Trophoblast cell (in vitro differentiated cells and primary cell): ENCODE results near the gene TMEM154.

Experiments used
- DNase-seq, 2 donors: peaks; one replicate each; pipeline ENCODE4 v3.0.0-alpha.2; 2016
- H2AFZ ChIP-seq: 2 replicates; pipeline ENCODE4 v1.6.1; 2013; ENCODE audit warnings: low read length, moderate library complexity, mild to moderate bottlenecking; ENCODE audit not compliant: insufficient read depth, poor library complexity
- H2AK5ac ChIP-seq: 2 replicates; pipeline ENCODE4 v1.6.1; 2013; ENCODE audit warnings: mild to moderate bottlenecking, low read length
- H2BK120ac ChIP-seq: 2 replicates; pipeline ENCODE4 v1.6.1; 2013; ENCODE audit warnings: low read length, mild to moderate bottlenecking, moderate library complexity; ENCODE audit not compliant: insufficient read depth, poor library complexity
- H2BK12ac ChIP-seq: 2 replicates; pipeline ENCODE4 v1.6.1; 2013; ENCODE audit warnings: mild to moderate bottlenecking, low read length, moderate library complexity
- H2BK5ac ChIP-seq: 2 replicates; pipeline ENCODE4 v1.6.1; 2013; ENCODE audit warnings: low read length, low read depth, moderate library complexity, mild to moderate bottlenecking; ENCODE audit not compliant: poor library complexity
- H3K14ac ChIP-seq: 2 replicates; pipeline ENCODE4 v1.6.1; 2013; ENCODE audit warnings: mild to moderate bottlenecking, low read length
- H3K18ac ChIP-seq: 2 replicates; pipeline ENCODE4 v1.6.1; 2013; ENCODE audit warnings: mild to moderate bottlenecking, low read length
- H3K23ac ChIP-seq: 2 replicates; pipeline ENCODE4 v1.6.1; 2013; ENCODE audit warnings: low read length
- H3K27ac ChIP-seq: 2 replicates; pipeline ENCODE4 v1.5.1; 2013; ENCODE audit warnings: low read depth, mild to moderate bottlenecking, inconsistent platforms, low read length, moderate library complexity
- H3K27me3 ChIP-seq: 2 replicates; pipeline ENCODE4 v1.6.1; 2013; ENCODE audit warnings: inconsistent platforms, mild to moderate bottlenecking, low read length, moderate library complexity; ENCODE audit not compliant: insufficient read depth
- H3K36me3 ChIP-seq, 2 experiments: 1 replicate in 1 of 2; 2 replicates in 1 of 2; pipeline ENCODE4 v1.6.1; 2013; ENCODE audit warnings: low read length in 2 of 2, mild to moderate bottlenecking in 2 of 2, moderate library complexity in 1 of 2; ENCODE audit not compliant: insufficient read depth in 2 of 2, control insufficient read depth in 1 of 2
- H3K4ac ChIP-seq: 2 replicates; pipeline ENCODE4 v1.6.1; 2013; ENCODE audit warnings: low read depth, mild to moderate bottlenecking, low read length, moderate library complexity
- H3K4me1 ChIP-seq, 2 experiments: 1 replicate in 1 of 2; 2 replicates in 1 of 2; pipeline ENCODE4 v1.6.1; 2013; ENCODE audit warnings: low read length in 2 of 2, mild to moderate bottlenecking in 2 of 2, moderate library complexity in 1 of 2; ENCODE audit not compliant: insufficient read depth in 2 of 2, control insufficient read depth in 1 of 2
- H3K4me2 ChIP-seq: 2 replicates; pipeline ENCODE4 v1.6.1; 2013; ENCODE audit warnings: inconsistent platforms, mild to moderate bottlenecking, low read length, moderate library complexity
- H3K4me3 ChIP-seq: 2 replicates; pipeline ENCODE4 v1.5.1; 2013; ENCODE audit warnings: mild to moderate bottlenecking, low read depth, low read length, inconsistent platforms
- H3K79me1 ChIP-seq: one replicate; pipeline ENCODE4 v1.6.1; 2013; ENCODE audit warnings: low read length
- H3K79me2 ChIP-seq: 2 replicates; pipeline ENCODE4 v1.6.1; 2013; ENCODE audit warnings: low read length, mild to moderate bottlenecking; ENCODE audit not compliant: control insufficient read depth, insufficient read depth, poor library complexity
- H3K9ac ChIP-seq: 2 replicates; pipeline ENCODE4 v1.6.1; 2013; ENCODE audit warnings: mild to moderate bottlenecking, low read length
- H3K9me3 ChIP-seq: 2 replicates; pipeline ENCODE4 v1.6.1; 2013; ENCODE audit warnings: low read depth, mild to moderate bottlenecking, control low read depth, inconsistent platforms, low read length; ENCODE audit not compliant: insufficient read depth
- H4K12ac ChIP-seq: 2 replicates; pipeline ENCODE4 v1.6.1; 2013; ENCODE audit warnings: low read depth, mild to moderate bottlenecking, low read length, moderate library complexity
- H4K8ac ChIP-seq: 2 replicates; pipeline ENCODE4 v1.6.1; 2013; ENCODE audit warnings: low read depth, mild to moderate bottlenecking, low read length, moderate library complexity
- H4K91ac ChIP-seq: one replicate; pipeline ENCODE4 v1.6.1; 2013; ENCODE audit warnings: low read depth, mild to moderate bottlenecking, low read length, moderate library complexity
- WGBS: extraction: QIAGEN DNeasy Blood & Tissue Kit; methylation state at CpG from one replicate; pipeline ENCODE4 v1.1.7; 2013; ENCODE audit warnings: missing lambda C conversion rate; ENCODE audit not compliant: insufficient read length, insufficient coverage; ENCODE audit errors: extremely low coverage; 5-methylcytosine and 5-hydroxymethylcytosine counted together

The TMEM154 gene

GRCh38 chr4:152700151-152700550 lies 20.4 kb upstream of the TMEM154 start:
- no peak overlapping the region for H3K14ac ChIP-seq
- no peaks in the 10 kb centered on the region for H3K79me2 ChIP-seq
- H2BK5ac ChIP-seq = no peak overlapping the region
- DNase-seq = no peak
- H2BK120ac ChIP-seq = no peak overlapping the region
- no peak overlapping the region for H3K18ac ChIP-seq
- no peak overlapping the region for H4K91ac ChIP-seq
- H3K9ac ChIP-seq = no peak overlapping the region
- H3K23ac ChIP-seq = no peak overlapping the region
- no peak overlapping the region for H2AK5ac ChIP-seq
- H3K4me3 ChIP-seq = no peak overlapping the region
- H2BK12ac ChIP-seq = no peak overlapping the region
- no peak overlapping the region for H4K8ac ChIP-seq
- H3K79me1 ChIP-seq = peaks cover 4% of the 10 kb centered on the region
- H3K9me3 ChIP-seq = peaks cover 8% of the 10 kb centered on the region
- no peaks in the 10 kb centered on the region for H3K27me3 ChIP-seq
- H3K36me3 ChIP-seq = no peaks in the 10 kb centered on the region
- H2AFZ ChIP-seq = no peak overlapping the region
- peaks cover 4% of the 10 kb centered on the region in 2 experiments for H3K4me1 ChIP-seq
- WGBS = no CpG with 5 or more reads among the region's 1 CpG
- H3K27ac ChIP-seq = no peak overlapping the region
- H3K4ac ChIP-seq = no peak overlapping the region
- no peak overlapping the region for H3K4me2 ChIP-seq
- no peak overlapping the region for H4K12ac ChIP-seq

GRCh38 chr4:152699313-152699712 lies 19.5 kb upstream of the TMEM154 start:
- Histone ChIP-seq H3K14ac (no peak overlapping the region), H3K79me2 (no peaks in the 10 kb centered on the region), H3K27ac (no peak overlapping the region)

GRCh38 chr4:152698089-152698499 lies 18.3 kb upstream of the TMEM154 start:
- WGBS = no CpG with 5 or more reads among the region's 1 CpG
- Histone ChIP-seq H2BK5ac (no peak overlapping the region), H3K4me1 (peaks cover 4% of the 10 kb centered on the region in 2 experiments), H2BK120ac (no peak overlapping the region), H3K9me3 (peaks cover 4% of the 10 kb centered on the region), H3K4ac (no peak overlapping the region), H3K79me1 (peaks cover 4% of the 10 kb centered on the region), H4K12ac (no peak overlapping the region), H3K9ac (no peak overlapping the region), H2AFZ (no peak overlapping the region), H2AK5ac (no peak overlapping the region), H3K36me3 (no peaks in the 10 kb centered on the region), H3K79me2 (no peaks in the 10 kb centered on the region), H2BK12ac (no peak overlapping the region), H3K27ac (no peak overlapping the region), H4K91ac (no peak overlapping the region), H3K4me2 (no peak overlapping the region), H3K4me3 (no peak overlapping the region), H3K18ac (no peak overlapping the region), H4K8ac (no peak overlapping the region), H3K23ac (no peak overlapping the region), H3K14ac (no peak overlapping the region), H3K27me3 (no peaks in the 10 kb centered on the region)
- DNase-seq = no peak

More at GRCh38 chr4:152699313-152699712, 19.5 kb upstream of the TMEM154 start:
- Histone ChIP-seq H3K27me3 (no peaks in the 10 kb centered on the region), H3K4me2 (no peak overlapping the region), H4K8ac (no peak overlapping the region), H2BK12ac (no peak overlapping the region), H4K91ac (no peak overlapping the region), H2BK5ac (no peak overlapping the region), H3K23ac (no peak overlapping the region), H2AK5ac (no peak overlapping the region), H4K12ac (no peak overlapping the region), H2AFZ (no peak overlapping the region), H3K4me3 (no peak overlapping the region), H3K9me3 (peaks cover 6% of the 10 kb centered on the region), H3K36me3 (no peaks in the 10 kb centered on the region), H2BK120ac (no peak overlapping the region), H3K4ac (no peak overlapping the region), H3K4me1 (peaks cover 4% of the 10 kb centered on the region in 2 experiments), H3K9ac (no peak overlapping the region), H3K79me1 (peaks cover 4% of the 10 kb centered on the region), H3K18ac (no peak overlapping the region)
- WGBS = no CpG with 5 or more reads among the region's 4 CpGs
- DNase-seq = no peak

- no peak overlapping the region for H4K12ac ChIP-seq
- H4K91ac ChIP-seq = no peak overlapping the region
- no peaks in the 10 kb centered on the region for H3K79me2 ChIP-seq
- no peak overlapping the region for H3K4ac ChIP-seq
- no peak overlapping the region for H3K9ac ChIP-seq
- H3K23ac ChIP-seq = no peak overlapping the region
- no peak overlapping the region for H2BK5ac ChIP-seq
- H2AK5ac ChIP-seq = no peak overlapping the region
- H4K8ac ChIP-seq = no peak overlapping the region
- no peak overlapping the region for H3K14ac ChIP-seq
- peaks cover 2% of the 10 kb centered on the region for H3K9me3 ChIP-seq
- peaks cover 4% of the 10 kb centered on the region in 2 experiments for H3K4me1 ChIP-seq
- no peak overlapping the region for H2BK12ac ChIP-seq
- no peak overlapping the region for H3K27ac ChIP-seq
- H3K79me1 ChIP-seq = peaks cover 4% of the 10 kb centered on the region
- no peak overlapping the region for H3K4me3 ChIP-seq
- no peak overlapping the region for H2AFZ ChIP-seq
- no CpG with 5 or more reads among the region's 3 CpGs for WGBS
- no peaks in the 10 kb centered on the region for H3K36me3 ChIP-seq
- no peaks in the 10 kb centered on the region for H3K27me3 ChIP-seq
- no peak for DNase-seq
- H3K18ac ChIP-seq = no peak overlapping the region
- H3K4me2 ChIP-seq = no peak overlapping the region
- no peak overlapping the region for H2BK120ac ChIP-seq
These were observed 17.7 kb upstream of the TMEM154 start for GRCh38 chr4:152697284-152698088.
